Activated CD8-positive, alpha-beta memory T cell treated with anti-CD3 and anti-CD28 coated beads, Interleukin-2, amount 50 U/mL, for 24 hours (primary cell): ENCODE data around the gene RGS10.
"Not testable (repeated sequence)": the region's sequence is repeated elsewhere in the genome, so short reads cannot be mapped to it uniquely, and the experiment has no call there.

Source experiments
- DNase-seq: peaks from one replicate; pipeline ENCODE4 v3.0.0-alpha.2; 2020; ENCODE audit errors: extremely low read depth

RGS10 gene

GRCh38 chr10:119542357-119542987 is at the start of gene RGS10:
Gene RGS10, minus strand, starts transcription at chr10:119542719. Its CDS starts 81 bp downstream, at chr10:119542638.
- no peak for DNase-seq

- DNase-seq = no peak
These were observed 45.6 kb upstream of the RGS10 start for GRCh38 chr10:119588071-119588470.

- no peak for DNase-seq
These were observed 35.8 kb upstream of the RGS10 start for GRCh38 chr10:119578355-119578754.

GRCh38 chr10:119575991-119576390 is 33.5 kb upstream of the RGS10 start:
- DNase-seq = no peak

GRCh38 chr10:119575506-119575905 is 33.0 kb upstream of the RGS10 start:
- DNase-seq = no peak

GRCh38 chr10:119567978-119568377 is 25.5 kb upstream of the RGS10 start:
- DNase-seq = no peak

- no peak for DNase-seq
These were observed 19.6 kb upstream of the RGS10 start for GRCh38 chr10:119562097-119562496.

GRCh38 chr10:119559511-119559910 is 17.0 kb upstream of the RGS10 start:
- DNase-seq = not testable (repeated sequence)

GRCh38 chr10:119556081-119556480 is 13.6 kb upstream of the RGS10 start:
- not testable (repeated sequence) for DNase-seq

GRCh38 chr10:119555178-119555784 is 12.8 kb upstream of the RGS10 start:
- no peak for DNase-seq

- DNase-seq = no peak
These were observed 8.3 kb upstream of the RGS10 start for GRCh38 chr10:119550827-119551226.

- no peak for DNase-seq
These were observed 6.9 kb upstream of the RGS10 start for GRCh38 chr10:119549247-119549999.

GRCh38 chr10:119546009-119546408 is 3.5 kb upstream of the RGS10 start:
- no peak for DNase-seq

GRCh38 chr10:119545310-119545709 is 2.8 kb upstream of the RGS10 start:
- DNase-seq = no peak

GRCh38 chr10:119543814-119544642 is 1.5 kb upstream of the RGS10 start:
- DNase-seq = no peak

GRCh38 chr10:119542988-119543813 is 682 bp upstream of the RGS10 start:
- no peak for DNase-seq

- DNase-seq = no peak
These were observed 811 bp downstream of the RGS10 start for GRCh38 chr10:119541459-119542356.

GRCh38 chr10:119541046-119541445 is 1.5 kb downstream of the RGS10 start:
- no peak for DNase-seq

GRCh38 chr10:119540038-119540437 is 2.5 kb downstream of the RGS10 start:
- no peak for DNase-seq

GRCh38 chr10:119539359-119539825 is 3.1 kb downstream of the RGS10 start:
- no peak for DNase-seq
